ENCODE results near the gene NPY. TPM values are rescaled to one million over a fixed set of nuclear protein-coding genes. Genes with fewer than 3 reads are reported as not detected.
A peak's percentile ranks its signal among the peaks of the same experiment; 100 is the strongest.

Gene NPY
- total RNA-seq, 1 experiment from 2014 or later, result not detected

- Histone ChIP-seq H3K36me3 (ENCODE audit: control insufficient read depth, insufficient read depth, low read length) (no peaks in the 10 kb centered on the region), H3K9me3 (ENCODE audit: control insufficient read depth, insufficient read depth, low read depth, low read length) (no peaks in the 10 kb centered on the region), H3K4me1 (ENCODE audit: control insufficient read depth, insufficient read depth, low read length) (peaks cover 3% of the 10 kb centered on the region; the same call in 1 of the 2 replicates), H3K4me3 (ENCODE audit: low read depth in 2 of 2, low read length in 2 of 2) (no peak overlapping the region), H3K27me3 (ENCODE audit: control insufficient read depth, insufficient read depth, low read length) (peaks cover 35% of the 10 kb centered on the region), H3K27ac (ENCODE audit: low read length) (no peak overlapping the region)
- peak; percentile 78 for TF ChIP-seq CTCF (IDR thresholded peaks at IDR 0.05)
- no peak for TF ChIP-seq REST (IDR thresholded peaks at IDR 0.05; ENCODE audit: insufficient read depth in 1 of 2, low read depth in 2 of 2, low read length in 1 of 2)
- CTCF ChIA-PET, result interaction anchor here (0.6 to 0.8 kb wide), 2 partner anchors 92 to 426 kb away, joined by 3 read pairs; no protein-coding TSS in a partner anchor
- ATAC-seq, result peak; percentile 97
- no TSS peak for BruUV-seq (replicated peaks)
- POLR2A ChIA-PET, result no interaction called here
- intact Hi-C loops (cut with micrococcal nuclease; ENCODE audit: unreplicated experiment), result loop anchor here (1.0 to 10.0 kb wide), 3 partner anchors 92 to 435 kb away; no protein-coding TSS in a partner anchor
- peak; percentile 36 for DNase-seq (ENCODE audit: low read depth, low spot score)
- in situ Hi-C loops (cut with HindIII; ENCODE audit: low pct_unique_long_range_greater_than_20kb, low sequenced_read_pairs), result no loop called here
Observed at GRCh38 chr7:24290004-24290641, 6.1 kb downstream of the NPY start.

- H3K4me1 ChIP-seq (ENCODE audit: control insufficient read depth, insufficient read depth, low read length), result no peaks in the 10 kb centered on the region
Observed at GRCh38 chr7:24291271-24291670, 7.3 kb downstream of the NPY start.

More at GRCh38 chr7:24291271-24291670, 7.3 kb downstream of the NPY start:
- TF ChIP-seq CTCF (IDR thresholded peaks at IDR 0.05) (no peak), POLR2AphosphoS5 (IDR thresholded peaks at IDR 0.05; ENCODE audit: low read depth, low read length) (no peak), TCF7L2 (IDR thresholded peaks at IDR 0.05; ENCODE audit: low read depth, low read length) (no peak), REST (IDR thresholded peaks at IDR 0.05; ENCODE audit: insufficient read depth in 1 of 2, low read depth in 2 of 2, low read length in 1 of 2) (no peak), SIN3A (IDR thresholded peaks at IDR 0.05; ENCODE audit: borderline replicate concordance, insufficient read depth, low read depth, low read length) (no peak)
- ATAC-seq (no peak), DNase-seq (ENCODE audit: low read depth, low spot score) (no peak)
- ChIA-PET CTCF (interaction anchor here (0.5 kb wide), 1 partner anchor 296 kb away, joined by 3 read pairs; no protein-coding TSS in a partner anchor), POLR2A (no interaction called here)
- H3K27ac ChIP-seq (ENCODE audit: low read length), result no peak overlapping the region
- in situ Hi-C loops (cut with HindIII; ENCODE audit: low pct_unique_long_range_greater_than_20kb, low sequenced_read_pairs) (no loop called here), intact Hi-C loops (cut with micrococcal nuclease; ENCODE audit: unreplicated experiment) (loop anchor here (5.0 to 10.0 kb wide), 2 partner anchors 91 to 434 kb away; no protein-coding TSS in a partner anchor)
- no TSS peak for BruUV-seq (replicated peaks)
- H3K4me3 ChIP-seq (ENCODE audit: low read depth in 2 of 2, low read length in 2 of 2), result no peak overlapping the region
- peaks cover 24% of the 10 kb centered on the region for H3K27me3 ChIP-seq (ENCODE audit: control insufficient read depth, insufficient read depth, low read length)
- no peaks in the 10 kb centered on the region for H3K9me3 ChIP-seq (ENCODE audit: control insufficient read depth, insufficient read depth, low read depth, low read length)
- H3K36me3 ChIP-seq (ENCODE audit: control insufficient read depth, insufficient read depth, low read length), result no peaks in the 10 kb centered on the region

Data from Panc1 (cell line).